Raji (cell line): Measurements from ENCODE around the gene DOCK1.

Experiments
- POLR2A ChIP-seq: IDR thresholded peaks from 2 replicates; pipeline ENCODE4 v1.6.1; 2011; ENCODE audit warnings: low read depth, low read length, control low read depth; ENCODE audit not compliant: insufficient read depth

Gene DOCK1

GRCh38 chr10:126917975-126918908 lies 13.0 kb downstream of the DOCK1 start:
- no peak for TF ChIP-seq POLR2A

- no peak for TF ChIP-seq POLR2A
Measured at GRCh38 chr10:126919426-126919825, 14.2 kb downstream of the DOCK1 start.

DNA sequence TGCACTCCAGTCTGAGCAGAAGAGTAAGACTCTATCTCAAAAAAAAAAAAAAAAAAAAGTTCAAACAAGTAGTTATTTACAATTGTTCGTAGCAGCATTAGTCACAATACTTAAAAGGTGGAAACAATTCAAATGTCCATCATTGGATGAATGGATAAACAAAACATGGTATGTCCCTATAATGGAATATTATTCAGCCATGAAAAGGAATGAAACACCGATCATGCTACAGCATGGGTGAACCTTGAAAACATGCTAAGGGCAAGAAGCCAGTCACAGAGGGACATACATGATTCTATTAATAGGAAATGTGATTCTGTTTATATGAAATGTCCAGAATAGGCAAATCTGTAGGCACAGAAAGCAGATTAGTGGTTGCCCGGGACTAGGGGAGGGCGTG lies 15.9 kb downstream of the DOCK1 start:
- TF ChIP-seq POLR2A: no peak

DNA sequence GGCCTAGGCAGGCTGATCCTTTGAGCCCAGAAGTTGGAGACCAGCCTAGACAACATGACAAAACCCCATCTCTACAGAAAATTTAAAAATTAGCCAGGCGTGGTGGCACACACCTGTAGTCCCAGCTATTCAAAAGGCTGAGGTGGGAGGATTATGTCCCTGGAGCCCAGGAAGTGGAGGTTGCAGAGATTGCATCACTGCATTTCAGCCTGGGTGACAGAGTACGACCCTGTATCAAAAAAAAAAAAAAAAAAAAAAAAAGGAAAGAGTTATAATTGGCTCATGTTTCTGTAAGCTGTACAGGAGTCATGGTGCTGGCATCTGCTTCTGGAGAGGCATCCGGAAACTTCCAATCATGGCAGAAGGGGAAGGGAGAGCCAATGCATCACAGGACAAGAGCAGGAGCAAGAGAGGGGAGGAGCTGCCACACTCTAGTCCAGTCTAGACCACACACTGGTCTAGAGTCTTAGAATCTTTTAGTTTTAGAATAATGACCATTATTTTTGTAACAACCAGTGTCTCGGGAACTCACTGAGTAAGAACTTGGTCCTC lies 16.8 kb downstream of the DOCK1 start:
- no peak for TF ChIP-seq POLR2A

DNA sequence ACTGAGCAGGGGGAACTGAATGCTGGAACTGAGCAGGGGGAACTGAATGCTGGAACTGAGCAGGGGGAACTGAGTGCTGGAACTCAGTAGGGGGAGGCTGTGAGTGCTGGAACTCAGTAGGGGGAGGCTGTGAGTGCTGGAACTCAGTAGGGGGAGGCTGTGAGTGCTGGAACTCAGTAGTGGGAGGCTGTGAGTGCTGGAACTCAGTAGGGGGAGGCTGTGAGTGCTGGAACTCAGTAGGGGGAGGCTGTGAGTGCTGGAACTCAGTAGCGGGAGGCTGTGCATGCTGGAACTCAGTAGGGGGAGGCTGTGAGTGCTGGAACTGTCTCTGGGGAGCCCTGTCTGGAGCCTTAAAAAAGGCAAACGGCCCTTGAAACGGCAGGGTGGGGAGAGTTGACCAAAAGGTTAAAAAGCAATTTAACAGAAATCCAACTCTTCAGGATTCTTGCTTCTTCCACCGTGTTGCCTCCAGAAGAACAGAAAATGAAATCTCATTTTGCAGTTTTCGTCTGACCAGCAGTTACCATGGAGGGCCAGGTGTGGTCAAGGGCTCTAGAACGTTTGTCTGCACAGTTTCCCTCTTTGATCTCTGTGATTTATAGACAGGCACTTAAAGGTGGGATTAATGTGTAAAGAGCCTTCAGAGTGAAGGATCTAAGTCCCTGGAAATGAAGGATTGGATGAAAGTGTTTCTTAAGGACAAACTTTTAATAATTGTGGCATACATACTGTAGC lies 19.1 kb downstream of the DOCK1 start:
- no peak for TF ChIP-seq POLR2A

DNA sequence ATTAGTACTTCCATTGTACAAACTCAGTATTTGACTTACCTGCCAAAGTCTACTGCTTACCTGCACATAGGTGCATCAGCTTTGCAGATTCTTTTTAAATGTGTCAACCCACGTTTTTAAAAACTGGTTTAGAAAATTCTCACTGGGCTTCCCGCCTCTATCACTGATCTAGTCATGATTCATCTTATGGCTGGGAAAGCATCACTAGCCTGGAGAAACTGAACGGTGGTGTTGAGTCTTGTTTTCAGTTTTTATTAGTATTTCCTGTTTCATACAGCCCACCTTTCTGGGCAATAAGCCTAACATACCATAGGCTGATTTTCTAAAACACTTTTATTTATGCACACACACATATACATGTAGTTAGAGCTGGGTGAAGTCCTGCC lies 19.7 kb downstream of the DOCK1 start:
- no peak for TF ChIP-seq POLR2A

DNA sequence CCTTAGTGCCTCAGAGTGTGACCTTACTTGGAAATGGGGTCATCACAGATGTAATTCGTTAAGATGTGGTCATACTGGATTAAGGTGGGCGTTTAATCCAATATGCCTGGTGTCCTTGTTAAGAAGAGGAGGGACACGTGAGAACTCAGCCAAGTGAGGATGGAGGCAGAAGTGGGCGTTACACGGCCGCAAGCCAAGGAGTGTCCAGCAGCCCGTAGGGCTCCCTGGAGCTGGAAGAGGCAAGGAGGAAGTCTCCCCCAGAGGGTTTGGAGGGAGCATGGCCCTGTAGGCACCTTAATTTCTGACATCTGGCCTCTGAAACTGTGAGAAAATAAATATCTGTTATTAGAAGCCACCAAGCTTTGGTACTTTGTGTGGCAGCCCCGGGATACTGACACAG lies 21.3 kb downstream of the DOCK1 start:
- TF ChIP-seq POLR2A: no peak

DNA sequence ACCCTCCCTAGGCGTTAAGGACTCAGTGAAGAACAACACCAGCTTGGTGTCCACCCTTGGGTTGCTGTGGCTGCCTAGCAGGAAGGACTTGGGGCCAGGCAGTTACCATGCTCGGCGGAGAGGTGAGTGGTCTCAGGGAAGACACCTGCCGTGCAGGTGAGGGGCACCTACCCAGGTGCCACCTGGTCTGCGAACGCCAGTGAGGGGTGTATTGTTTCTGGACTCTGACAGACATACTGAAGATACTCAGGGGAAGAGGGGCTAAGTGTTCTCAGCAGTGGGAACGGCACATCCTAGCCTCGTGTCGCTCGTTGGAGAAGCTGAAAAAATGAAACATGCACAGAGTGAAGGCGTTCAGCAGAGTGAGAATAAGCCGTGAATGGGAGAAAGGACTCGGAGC lies 22.6 kb downstream of the DOCK1 start:
- TF ChIP-seq POLR2A: no peak

GRCh38 chr10:126928274-126928673 lies 23.0 kb downstream of the DOCK1 start:
- no peak for TF ChIP-seq POLR2A

- TF ChIP-seq POLR2A: no peak
Measured at GRCh38 chr10:126929391-126929790, 24.2 kb downstream of the DOCK1 start.

DNA sequence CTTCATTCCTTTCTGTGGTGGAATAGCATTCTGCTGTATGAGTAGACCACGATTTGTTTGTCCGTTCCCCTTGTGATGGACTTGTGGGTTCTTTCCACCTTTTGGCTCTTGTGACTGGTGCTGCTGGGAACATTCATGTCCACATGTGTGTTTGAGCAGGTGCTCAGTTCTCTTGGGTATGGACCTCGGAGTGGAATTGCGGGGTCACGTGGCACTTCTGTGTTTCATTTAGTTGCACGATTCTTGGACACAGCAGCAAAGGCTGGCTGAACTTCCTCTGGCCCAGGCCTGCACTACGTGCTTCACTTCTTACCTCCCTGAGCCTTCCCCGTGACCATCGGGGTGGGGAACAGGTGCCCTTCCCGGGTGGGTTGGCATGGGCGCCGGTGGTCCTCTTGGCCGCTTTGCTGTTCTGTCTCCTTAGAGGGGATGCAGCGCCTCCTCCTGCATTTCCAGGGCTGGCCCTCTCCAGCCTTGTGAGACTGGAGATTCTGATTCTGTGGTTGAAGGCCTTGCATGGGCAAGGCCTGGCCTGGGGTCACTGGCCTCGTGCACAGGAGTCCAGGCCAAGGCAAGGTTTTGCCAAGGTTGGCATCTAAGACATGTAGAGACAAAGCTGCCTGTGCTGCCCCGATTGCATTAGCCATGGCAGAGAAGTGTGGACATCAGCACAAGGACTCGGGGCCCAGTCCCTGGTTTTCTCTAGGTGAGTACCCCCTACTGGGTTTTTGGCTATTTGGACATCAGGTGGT lies 25.1 kb downstream of the DOCK1 start:
- TF ChIP-seq POLR2A: no peak

DNA sequence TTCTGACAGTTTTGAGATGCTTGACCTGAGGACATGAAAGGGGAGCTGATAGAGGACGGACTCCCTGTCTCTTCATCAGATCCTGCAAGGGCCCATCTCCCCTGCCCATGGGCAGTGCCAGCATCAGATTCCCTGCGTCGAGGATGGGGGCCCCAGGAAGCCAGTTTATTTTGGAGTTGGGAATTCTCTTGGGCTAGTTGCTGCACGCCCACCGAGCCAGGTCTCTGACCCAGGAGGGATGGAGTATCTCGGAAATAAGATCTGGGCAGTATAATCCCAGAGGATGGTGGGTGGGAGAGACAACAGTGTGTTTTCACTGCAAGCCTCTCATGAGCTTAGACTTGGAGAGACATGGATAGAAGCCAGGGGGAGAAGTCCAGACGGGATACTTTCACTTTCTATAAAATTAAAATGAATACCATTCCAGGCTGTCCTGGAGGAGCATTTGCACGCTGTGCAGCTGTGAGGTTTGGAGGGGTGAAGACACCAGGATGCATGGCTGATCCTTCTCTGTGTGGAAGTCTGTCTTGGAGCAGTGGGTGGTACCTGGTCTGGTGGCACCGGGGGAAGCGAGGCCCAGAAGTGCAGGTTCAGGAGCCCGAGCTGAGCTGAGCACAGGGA lies 25.8 kb downstream of the DOCK1 start:
- no peak for TF ChIP-seq POLR2A

- TF ChIP-seq POLR2A: no peak
Measured at GRCh38 chr10:126931544-126931943, 26.3 kb downstream of the DOCK1 start.

DNA sequence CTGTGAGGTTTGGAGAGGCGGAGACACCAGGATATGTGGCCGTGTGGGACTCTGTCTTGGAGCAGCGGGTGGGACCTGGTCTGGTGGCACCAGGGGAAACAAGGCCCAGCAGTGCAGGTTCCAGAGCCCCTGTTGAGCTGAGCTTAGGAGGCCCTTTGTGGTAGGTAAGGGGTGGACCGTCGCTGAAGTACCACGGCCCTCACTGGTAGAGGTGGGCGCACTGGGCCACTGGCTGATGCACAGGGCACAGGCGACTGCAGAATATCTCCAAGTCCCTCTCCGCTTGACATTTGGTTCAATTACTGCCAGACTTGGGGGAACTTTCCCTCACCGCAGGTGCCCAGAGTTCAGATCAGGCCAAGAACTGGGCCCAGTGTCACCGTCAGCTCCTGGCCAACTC lies 27.3 kb downstream of the DOCK1 start:
- TF ChIP-seq POLR2A: no peak

GRCh38 chr10:126933116-126933515 lies 27.9 kb downstream of the DOCK1 start:
- TF ChIP-seq POLR2A: no peak

GRCh38 chr10:126935263-126935946 lies 30.2 kb downstream of the DOCK1 start:
- TF ChIP-seq POLR2A: no peak
